ENCODE data around the gene SESN1.

DNA sequence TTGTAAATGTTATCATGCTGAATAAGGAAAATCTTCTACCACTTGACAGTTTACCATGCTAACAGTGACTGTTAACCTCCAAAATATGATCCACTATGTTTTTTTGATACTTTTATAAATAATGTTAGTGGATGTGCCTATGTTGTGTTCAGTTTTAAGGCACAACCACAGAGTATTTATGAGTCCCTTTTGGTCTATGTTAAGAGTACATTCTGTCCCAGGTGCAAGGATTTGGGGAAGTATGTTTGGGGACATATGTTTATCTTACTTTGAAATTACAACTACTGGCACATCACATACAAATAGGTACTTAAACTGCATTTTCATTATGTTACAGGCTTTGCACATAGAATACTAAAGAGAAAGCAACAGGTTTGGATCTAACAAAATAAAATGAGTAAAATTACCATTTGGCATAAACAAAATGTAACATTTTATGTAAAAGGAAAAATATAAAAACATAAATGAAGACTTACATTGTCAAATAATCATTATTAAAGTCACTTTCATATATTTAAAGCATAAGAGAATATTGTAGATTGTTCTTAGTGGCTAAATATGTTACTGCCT lies 71.2 kb downstream of the SESN1 start:
- TF ChIP-seq CTCF (IDR thresholded peaks at IDR 0.05): no peak
- TF ChIP-seq ZFX (IDR thresholded peaks at IDR 0.05; ENCODE audit: borderline replicate concordance): no peak
